ENCODE data around the gene TIFAB. TPM values are rescaled to one million over a fixed set of nuclear protein-coding genes. Genes with fewer than 3 reads are reported as not detected.
A peak's percentile ranks its signal among the peaks of the same experiment; 100 is the strongest.

Gene TIFAB
- polyA plus RNA-seq, 4 donors, result 0.05 to 0.23 (median 0.21) TPM

DNA sequence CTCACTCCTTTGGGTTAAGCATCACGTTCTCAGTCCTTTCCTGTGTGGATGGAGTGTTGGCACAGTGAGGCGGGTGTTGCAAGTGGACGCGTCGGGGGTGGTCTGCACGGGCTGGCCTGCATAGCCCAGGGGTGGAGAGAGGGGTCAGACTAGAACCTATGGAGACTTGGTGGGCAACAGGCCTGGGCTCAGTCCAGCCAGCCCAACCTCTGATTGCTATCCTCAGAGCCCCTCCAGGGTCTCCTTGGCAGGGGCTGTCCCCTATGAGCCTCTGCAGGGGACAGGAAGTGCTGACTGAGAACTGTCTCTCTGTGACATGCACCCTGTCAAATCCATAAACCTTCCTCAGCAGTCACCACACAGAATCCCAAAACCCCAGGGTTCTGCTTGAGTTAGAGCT, 7.3 kb downstream of the TIFAB start:
- no peak for DNase-seq (ENCODE audit: low read depth in 4 of 4, low spot score in 2 of 4)

DNA sequence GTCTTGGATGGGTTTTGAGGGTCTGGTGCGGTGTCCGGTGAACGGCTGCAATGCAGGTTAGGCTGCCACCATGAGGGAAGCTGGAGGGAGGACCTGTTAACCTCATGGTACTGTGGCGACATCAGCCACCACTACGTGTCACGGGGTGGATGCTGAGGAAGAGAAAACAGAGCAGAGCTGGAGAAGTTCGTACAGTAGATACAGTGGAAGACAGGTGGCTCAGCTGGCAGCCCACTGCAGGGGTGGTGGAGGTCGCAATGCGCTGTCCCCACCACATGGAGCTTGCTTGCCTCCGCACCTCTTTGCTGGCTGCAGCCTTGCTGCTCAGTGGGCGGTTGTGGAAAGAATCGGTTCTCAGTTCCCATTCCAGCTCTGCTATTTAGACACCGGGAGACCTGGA, 7.8 kb downstream of the TIFAB start:
- DNase-seq (ENCODE audit: low read depth in 4 of 4, low spot score in 2 of 4), result no peak

DNA sequence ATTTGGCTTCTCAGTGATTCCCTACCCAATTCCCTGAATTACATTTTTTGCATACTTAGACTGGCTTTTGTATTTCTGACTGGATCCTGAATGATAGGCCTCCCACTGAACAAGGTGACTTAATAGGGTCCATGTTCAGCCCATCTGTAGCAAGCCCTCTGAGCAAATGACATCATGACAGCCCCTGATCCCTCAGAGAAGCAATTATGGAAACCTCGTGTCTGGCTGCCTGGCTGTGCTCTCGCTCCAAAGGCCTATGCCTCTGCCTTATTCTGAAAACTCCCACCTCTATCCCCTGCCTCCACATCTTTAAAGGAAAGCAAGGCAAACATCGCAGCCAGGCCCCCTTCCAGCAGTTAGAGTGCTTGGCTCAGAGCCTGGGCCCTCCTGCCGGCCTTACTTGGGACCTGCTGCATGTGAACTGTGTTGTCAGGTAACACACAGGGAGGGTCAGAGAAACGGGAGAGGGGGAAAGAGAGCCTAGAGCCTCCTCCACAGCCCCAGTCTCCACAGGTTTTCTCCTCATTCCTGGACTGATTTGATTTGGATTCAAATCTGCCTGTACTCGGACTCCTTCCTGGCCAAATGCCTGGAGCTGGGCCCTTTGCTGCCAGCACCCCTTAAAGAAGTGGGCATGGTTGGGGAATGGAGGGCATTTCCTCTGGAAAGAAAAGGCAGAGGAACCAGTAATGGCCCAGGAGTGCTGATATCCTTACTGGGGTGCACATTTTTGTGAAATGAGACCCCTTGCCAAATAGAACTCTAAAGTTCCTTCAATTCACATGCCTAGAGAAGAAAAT, 8.8 kb downstream of the TIFAB start:
- no peak for DNase-seq (ENCODE audit: low read depth in 4 of 4, low spot score in 2 of 4)

DNA sequence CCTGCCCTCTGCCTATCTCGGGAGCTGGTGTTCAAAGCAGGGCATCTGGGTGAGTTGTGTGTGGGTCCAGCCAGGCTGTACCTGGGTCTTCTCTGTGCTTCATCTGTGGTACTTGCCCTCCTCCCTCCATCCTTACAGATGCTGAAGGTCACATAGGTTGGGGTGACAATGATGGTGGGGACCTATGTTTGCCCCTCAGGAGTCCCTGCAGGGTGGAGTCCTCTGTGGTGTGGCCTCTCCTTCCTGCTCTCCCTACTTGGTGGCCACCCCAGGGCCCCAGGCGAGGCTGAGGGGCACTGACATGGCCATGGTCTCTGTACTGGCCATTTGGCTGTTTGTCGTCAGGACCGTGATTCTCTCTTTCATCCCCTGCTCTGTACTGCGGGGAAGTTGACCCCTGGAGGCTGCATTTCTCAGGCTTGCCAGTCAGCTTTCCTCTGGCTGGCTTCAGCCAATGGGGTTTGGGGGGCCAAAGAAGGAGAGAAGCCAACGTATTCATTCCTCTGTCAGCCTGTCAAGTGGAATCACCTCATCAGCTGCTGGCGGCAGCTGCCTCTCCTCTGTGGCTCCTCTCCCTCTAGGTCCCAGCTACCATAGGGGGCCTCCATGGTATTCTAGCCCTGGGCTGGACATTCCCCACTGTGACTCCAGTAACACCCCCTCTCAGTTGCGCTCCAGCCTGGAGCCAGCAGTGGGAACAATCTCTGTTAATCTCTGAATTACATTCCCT, 9.6 kb downstream of the TIFAB start:
- DNase-seq (ENCODE audit: low read depth in 4 of 4, low spot score in 2 of 4), result no peak

DNA sequence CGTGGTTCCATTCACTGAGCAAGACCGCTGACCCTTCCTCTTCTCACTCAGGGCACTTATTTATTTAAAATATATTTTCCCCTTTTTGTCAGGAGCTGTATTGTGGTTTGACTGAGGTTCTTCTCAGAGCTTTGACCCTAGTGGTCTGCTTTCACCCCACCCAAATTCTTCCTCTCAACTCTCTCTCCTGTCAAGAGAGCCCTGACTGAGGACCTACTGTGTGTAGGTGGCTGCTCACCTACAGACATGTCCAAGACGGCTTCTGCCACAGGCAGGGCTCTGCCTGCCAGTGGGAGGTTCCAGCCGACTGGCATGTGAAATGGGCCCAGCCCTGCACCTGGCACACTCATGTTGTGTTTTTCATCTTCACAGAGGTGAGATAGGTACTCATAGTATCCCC, 10.2 kb downstream of the TIFAB start:
- DNase-seq (ENCODE audit: low read depth in 4 of 4, low spot score in 2 of 4), result no peak

DNA sequence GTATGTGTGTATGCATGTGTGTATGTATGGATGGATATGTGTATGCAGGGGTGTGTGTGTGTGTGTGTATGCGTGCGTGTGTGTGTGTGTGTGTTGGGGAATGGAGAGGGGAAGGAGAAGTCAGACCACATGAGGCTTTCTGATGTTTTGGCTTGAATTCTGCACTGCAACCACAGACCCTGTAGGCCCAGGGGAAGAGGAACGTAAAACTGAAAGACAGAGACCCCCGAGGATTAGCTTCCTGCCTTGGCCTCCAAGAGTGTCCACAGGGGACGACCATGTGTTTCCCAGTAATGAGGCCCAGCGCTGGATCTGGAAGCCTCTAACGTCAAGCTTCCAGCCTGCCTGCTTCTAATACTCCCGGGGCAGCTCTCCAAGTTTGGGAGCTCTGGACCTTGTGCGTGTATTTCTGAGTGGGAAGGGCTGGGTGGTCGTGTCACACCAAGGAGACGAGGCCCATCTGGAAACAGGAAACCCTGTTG, 10.8 kb downstream of the TIFAB start:
- DNase-seq (ENCODE audit: low read depth in 4 of 4, low spot score in 2 of 4), result peak in 1 of 4 donors; percentile 49

DNA sequence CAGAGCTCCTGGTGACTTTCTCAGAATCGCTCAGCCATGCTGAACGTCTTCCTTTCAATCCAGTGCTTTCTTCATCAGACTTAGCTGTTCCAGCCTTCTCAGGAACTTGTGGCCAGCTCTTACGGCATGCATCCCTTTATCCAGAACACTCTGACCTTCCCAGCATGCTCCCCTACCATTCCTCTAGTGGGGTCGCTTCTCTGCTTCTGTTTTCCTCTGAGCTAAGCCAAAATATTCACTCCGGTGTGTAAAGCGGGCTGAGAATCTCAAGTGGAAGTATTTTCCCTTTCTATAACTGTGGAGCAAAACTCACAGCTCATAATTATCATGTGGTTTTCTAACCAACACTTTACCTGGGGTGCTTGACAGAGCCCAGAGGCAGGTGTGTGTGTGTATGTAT, 11.2 kb downstream of the TIFAB start:
- DNase-seq (ENCODE audit: low read depth in 4 of 4, low spot score in 2 of 4), result no peak

DNA sequence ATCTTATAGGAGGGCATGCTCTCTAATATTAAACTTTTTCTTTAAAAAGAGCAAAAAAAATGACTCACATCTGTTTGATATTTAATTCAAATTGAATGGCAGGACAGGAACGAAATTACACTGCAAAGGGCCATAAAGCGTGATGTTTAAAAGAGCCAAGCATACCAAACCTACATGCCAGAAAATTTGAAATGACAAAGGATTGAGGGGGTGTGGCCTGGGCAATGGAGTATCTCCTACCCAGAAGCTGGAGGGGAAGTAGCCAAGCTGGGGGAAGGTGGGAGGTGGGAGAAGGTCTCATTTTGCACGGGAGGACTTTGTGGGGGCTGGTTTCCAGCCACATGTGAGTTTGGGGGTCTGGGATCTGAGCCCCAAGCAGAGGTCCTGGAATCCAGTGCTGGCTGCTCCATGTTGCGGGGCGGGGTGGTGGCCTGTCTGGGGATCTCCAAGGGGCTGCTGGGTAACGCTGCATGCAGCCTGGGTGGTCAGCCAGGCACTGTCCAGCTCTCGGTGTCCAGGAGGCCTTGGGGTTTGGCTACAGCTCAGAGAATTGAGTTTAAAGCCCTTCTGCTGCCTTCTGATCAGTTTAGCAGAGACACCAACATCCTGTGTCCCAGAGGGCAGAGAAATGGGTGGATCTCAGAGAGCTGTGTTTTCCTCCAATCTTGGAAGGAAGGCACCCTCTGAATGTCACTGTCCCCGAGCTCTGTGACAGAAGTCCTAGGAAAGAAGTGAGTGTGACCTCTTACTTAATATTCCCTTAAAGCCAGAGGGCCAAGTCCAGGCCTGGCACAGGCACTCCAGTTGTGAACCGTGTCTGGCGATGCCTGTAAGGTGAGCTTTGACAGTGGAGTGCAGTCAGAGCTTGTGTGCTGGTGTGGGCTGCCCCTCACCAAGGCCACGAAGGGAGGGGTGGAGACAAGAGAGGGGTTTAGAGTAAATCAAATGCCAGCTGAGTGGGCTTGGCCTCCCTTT, 12.6 kb downstream of the TIFAB start:
- no peak for DNase-seq (ENCODE audit: low read depth in 4 of 4, low spot score in 2 of 4)

DNA sequence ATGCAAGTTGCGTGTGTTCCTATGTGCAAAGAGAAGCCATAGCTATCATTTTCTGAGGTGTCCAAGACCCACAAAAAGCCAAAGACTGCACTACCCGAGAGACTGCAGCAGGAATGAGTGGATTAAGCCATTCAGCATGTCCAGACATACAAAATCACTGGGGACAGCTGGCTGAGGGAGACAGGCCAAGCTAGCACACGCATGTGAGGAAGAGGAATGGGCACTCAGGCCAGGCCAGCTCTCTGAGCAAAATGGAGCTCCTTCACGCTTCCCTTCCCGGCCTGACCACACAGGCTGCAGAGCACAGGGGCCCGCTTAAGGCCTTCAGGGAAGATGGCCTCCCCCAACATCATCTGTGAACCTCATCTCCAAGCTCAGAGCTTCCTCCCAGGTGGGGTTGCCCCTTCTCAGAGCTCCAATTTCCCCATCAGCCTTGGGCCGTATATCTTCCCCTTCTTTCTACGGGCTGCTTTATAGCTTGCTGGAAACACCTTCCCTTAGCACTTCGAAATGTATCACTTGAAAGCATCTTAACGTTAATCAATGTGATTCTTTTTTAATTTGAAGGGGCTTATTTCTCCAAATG, 13.4 kb downstream of the TIFAB start:
- DNase-seq (ENCODE audit: low read depth in 4 of 4, low spot score in 2 of 4), result no peak

DNA sequence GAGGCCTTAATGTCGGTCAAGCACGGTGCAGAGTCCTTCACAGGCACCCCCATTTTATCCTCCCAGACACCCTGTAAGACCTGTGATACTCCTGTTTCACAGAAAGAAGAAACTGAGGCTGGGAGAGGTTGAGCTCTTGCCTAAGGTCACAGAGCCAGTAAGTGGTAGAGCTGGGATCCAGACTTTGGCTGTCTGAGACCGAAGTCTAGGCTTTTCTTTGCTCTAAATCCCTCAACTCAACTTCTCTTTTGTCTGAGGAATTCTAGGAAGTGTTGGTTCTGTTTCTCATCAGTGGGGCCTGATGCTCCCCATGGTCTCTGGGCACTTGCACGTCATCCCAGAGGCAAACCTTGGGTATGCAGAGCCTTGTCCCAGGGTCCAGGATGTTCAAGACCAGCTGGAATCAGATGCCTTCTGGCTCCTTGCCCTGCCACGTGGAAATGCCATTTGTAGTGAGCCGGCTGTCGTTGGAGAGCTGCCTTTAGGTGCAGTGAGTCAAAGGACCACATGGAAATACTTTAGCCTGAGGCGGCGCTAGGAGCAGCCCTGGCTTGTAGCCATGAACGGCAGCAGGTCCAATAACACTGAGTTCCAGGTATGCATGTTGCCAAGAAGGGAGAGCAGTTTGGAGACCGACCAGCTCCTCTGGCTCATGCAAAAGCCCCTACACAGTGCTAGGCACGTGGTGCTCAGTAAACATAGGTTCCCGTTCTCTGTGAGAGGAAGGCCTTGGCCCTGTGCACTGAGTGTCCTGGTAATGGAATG, 14.2 kb downstream of the TIFAB start:
- DNase-seq (ENCODE audit: low read depth in 4 of 4, low spot score in 2 of 4), result no peak

DNA sequence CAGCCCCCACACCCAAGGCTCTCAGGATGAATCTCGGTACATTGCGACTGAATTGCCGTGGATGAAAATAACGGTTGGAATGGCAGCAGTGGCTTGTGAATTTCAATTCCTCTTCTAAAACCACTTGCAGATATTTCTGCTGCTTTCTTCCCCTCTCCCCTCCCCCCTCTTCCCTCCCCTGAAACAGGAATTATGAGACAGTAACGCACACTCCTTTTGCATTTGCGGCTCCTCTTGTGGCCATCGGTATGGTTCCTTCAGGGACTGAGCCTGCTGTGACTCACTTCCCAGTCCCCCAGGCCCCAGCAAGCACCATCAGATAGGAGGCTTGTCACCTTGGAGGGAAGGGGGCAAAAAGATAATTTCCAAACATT, 14.7 kb downstream of the TIFAB start:
- no peak for DNase-seq (ENCODE audit: low read depth in 4 of 4, low spot score in 2 of 4)

DNA sequence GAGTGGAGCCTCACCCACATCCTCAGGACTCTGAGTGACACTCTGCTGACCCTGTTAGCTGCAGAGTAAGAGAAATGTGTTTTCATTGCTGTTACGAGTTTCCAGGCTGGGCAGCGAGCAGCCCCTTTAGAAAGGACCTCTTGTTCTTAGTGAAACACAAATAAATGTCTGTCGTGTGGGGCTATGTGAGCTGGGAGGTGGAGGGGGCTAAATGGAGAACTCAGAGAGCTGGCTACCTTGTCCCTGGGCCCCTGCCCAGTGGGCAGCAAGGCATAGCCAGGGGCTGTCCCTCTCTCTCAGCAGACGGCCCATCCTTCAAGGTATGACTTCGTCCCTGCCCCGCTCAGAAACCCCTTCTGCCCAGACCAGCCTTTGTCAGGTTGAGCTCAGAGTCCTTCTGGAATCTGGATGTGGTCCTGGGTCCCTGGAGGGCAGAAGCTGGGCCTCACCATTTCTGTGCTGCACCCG, 15.2 kb downstream of the TIFAB start:
- DNase-seq (ENCODE audit: low read depth in 4 of 4, low spot score in 2 of 4), result no peak

DNA sequence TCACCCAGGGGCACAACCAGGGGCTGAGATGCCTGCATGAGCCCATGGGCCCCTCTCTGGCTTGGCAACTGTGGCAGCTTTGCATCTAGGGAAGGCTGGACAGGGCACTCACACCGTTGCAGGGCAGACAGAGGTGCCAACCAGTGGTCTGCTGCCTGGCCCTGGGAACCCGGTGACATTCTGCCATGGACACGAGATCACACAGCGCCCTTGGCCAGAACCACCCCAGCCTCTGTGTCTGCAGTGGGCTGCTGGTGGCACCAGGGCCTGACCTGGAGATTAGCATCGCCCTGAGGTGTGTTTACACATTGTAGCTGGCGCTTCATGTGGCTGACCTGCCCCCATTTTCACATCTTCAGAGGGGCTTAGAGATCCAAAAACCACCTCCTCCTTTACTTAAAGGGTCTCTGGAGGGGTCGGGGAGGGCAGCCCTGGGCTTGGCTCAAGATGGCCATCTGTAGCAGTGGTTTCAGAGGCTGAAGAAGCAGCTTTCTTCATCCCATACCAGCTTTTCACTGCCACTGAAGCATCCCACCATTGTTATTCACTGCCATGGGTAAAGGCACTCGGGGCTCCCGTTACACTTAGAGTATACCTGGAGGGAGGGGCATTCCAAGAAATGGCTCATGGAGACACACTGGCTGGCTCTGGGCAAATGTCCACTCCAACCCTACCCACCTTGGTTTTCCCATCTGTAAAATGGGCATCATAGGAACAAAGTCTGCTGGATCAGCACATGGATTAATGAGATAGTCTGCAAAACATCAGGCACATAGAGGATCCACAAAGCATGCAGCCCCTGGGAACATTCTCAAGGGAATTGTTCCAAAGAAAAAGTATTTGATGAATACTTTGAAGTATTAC, 16.5 kb downstream of the TIFAB start:
- no peak for DNase-seq (ENCODE audit: low read depth in 4 of 4, low spot score in 2 of 4)

DNA sequence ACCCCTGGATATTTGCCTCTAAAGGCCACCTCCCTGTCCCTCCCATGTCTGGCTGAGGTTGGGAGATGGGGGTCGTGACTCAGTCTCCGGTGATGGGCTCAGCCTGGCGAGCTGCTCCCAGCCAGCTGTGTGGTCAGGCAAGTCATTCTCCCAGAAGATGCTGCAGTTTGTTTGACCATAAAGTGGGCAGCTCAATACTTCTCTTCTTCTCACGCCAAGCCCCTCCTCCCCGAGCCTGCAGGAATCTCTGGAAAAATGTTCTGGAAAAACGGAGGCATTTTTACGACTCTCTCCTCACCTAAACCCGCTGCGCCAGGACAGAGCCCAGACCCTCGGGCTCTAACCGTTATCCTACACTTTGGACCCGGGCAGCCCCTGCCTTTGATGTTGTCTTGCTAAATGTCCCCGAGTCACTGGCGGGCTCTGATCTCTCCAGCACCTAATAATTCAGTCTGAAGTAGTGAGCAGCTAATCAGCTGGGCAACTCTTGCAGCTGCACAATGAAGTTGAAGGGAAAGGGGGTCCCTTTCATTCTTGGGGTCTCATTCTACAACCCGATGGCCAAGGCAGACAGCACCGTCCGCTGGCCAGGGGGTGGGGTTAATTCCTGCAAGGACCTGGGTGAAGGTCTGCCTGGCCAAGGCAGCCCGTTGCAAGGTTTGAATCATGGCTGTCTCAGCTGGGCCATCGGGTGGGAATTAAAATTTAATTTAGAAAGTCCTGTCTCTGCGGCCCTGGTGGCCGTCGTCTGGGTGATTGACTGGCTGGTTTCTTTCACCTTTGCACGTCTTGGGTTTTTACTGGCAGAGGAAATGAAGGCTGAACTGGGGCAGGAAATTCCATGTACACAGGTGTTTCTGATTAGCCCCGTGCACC, 17.3 kb downstream of the TIFAB start:
- DNase-seq (ENCODE audit: low read depth in 4 of 4, low spot score in 2 of 4), result no peak

DNA sequence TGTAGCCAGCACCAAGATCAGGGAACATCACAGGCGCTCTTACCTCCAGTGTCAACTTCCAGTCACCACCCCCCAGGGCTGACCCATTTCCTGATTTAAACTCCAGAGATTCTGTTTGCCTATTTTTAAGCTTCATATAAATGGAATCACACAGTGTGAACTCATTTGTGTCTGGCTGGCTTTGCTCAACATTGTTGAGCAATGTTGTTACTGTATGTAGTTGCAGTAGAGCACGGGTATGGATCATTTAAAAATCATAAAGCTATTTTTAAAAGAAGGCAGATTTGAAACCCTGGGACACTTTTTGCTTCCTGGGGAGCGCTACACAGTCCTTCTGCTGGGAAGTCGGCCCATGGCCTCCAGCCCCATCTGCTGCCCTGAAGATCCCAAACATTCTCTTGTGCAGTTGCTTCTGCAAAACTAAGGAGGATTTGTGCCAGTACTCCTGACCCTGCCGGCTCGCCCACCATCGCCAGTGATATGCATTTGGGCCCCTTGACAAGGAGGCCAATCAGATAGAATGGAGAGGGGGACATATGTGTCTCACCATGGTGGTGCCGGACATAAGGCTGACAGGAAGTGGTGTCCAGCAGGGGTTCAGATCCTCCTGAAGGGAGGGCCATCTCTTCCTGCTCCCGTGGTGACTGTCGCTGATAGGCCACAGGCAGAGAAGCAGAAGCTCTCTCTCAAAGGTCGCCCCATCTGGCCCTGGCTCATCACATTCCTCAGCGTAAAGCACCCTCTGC, 18.3 kb downstream of the TIFAB start:
- no peak for DNase-seq (ENCODE audit: low read depth in 4 of 4, low spot score in 2 of 4)

DNA sequence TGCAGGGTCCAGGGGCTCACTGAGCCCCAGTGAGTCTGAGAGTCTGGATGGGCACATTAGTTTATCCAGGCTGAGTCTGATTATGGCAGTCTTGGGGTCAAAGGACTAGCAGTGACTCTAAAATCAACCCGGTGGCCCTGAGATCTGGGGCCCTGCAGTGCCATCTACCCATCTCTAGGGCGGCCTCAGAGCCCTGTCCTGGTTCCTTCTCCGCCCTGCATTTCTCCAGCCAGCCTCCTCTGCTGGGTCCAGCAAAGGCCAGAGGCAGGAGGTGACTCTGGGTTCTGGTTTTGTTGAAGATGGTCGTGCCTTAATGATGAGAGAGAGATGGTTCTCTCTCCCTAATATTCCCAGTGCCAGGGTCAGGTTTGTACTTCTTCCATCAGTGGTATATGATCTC, 20.0 kb downstream of the TIFAB start:
- DNase-seq (ENCODE audit: low read depth in 4 of 4, low spot score in 2 of 4), result no peak

DNA sequence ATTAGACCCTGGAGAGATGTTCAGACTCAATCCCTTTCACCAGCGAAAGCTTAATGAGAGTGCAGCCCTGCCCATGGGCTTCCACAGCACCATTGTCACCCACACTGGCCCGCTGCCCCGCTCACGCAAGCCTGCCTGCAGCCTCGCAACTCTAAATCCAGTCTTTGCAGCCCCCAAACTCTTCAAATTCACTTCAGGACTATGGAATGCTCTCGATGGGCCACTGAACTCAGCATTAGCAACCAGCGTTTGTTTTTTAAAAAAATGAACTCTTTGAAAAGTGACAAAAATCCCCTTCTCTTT, 22.1 kb downstream of the TIFAB start:
- DNase-seq (ENCODE audit: low read depth in 4 of 4, low spot score in 2 of 4), result no peak
